Smooth muscle cell (in vitro differentiated cells): Measurements from ENCODE around the gene USP30. TPM values are rescaled to one million over a fixed set of nuclear protein-coding genes. Genes with fewer than 3 reads are reported as not detected.
A peak's percentile ranks its signal among the peaks of the same experiment; 100 is the strongest.
"Not testable (repeated sequence)": the region's sequence is repeated elsewhere in the genome, so short reads cannot be mapped to it uniquely, and the experiment has no call there.

ENCODE experiments used
- DNase-seq: peaks from one replicate; lab custom pipeline; 2025; ENCODE audit not compliant: unreplicated experiment; lab: John Stamatoyannopoulos, UW
- H2AFZ ChIP-seq: fragments of 200-600 bp; sonication (generic); 2 replicates; pipeline ENCODE4 v1.6.0; 2016; ENCODE audit warnings: antibody characterized with exemption, low read depth, mild to moderate bottlenecking
- H3F3A ChIP-seq: fragments of 200-600 bp; sonication (generic); 2 replicates; pipeline ENCODE4 v1.6.0; 2017; ENCODE audit warnings: antibody characterized with exemption, low read depth
- H3K27ac ChIP-seq: fragments of 200-600 bp; sonication (generic); 2 replicates; pipeline ENCODE4 v1.5.1; 2016; ENCODE audit warnings: low read depth, mild to moderate bottlenecking
- H3K27me3 ChIP-seq: fragments of 200-600 bp; sonication (generic); 2 replicates; pipeline ENCODE4 v1.6.1; 2016; ENCODE audit warnings: low read depth, mild to moderate bottlenecking
- H3K36me3 ChIP-seq: fragments of 200-600 bp; sonication (generic); 2 replicates; pipeline ENCODE4 v1.5.1; 2016; ENCODE audit warnings: low read depth
- H3K4me1 ChIP-seq: fragments of 200-600 bp; sonication (generic); 2 replicates; pipeline ENCODE4 v1.5.1; 2016; ENCODE audit warnings: low read depth
- H3K4me2 ChIP-seq: fragments of 200-600 bp; sonication (generic); 2 replicates; pipeline ENCODE4 v1.6.0; 2016; ENCODE audit warnings: mild to moderate bottlenecking
- H3K4me3 ChIP-seq: fragments of 200-600 bp; sonication (generic); 2 replicates; pipeline ENCODE4 v1.5.1; 2016; ENCODE audit warnings: mild to moderate bottlenecking
- H3K79me2 ChIP-seq: fragments of 200-600 bp; sonication (generic); 2 replicates; pipeline ENCODE4 v1.6.0; 2016; ENCODE audit warnings: low read depth, mild to moderate bottlenecking
- H3K9ac ChIP-seq: fragments of 200-600 bp; sonication (generic); 2 replicates; pipeline ENCODE4 v1.6.0; 2016; ENCODE audit warnings: low read depth
- H3K9me3 ChIP-seq: fragments of 200-600 bp; sonication (generic); replicated peaks from 2 replicates; pipeline ENCODE4 v1.5.1; 2016; ENCODE audit warnings: low read depth
- H4K20me1 ChIP-seq: fragments of 200-600 bp; sonication (generic); 2 replicates; pipeline ENCODE4 v1.6.0; 2016; ENCODE audit warnings: low read depth
- CTCF ChIP-seq: fragments of 200-600 bp; sonication (generic); IDR thresholded peaks from 2 replicates; pipeline ENCODE4 v1.5.1; 2017; ENCODE audit warnings: borderline replicate concordance, mild to moderate bottlenecking, antibody characterized with exemption; ENCODE audit not compliant: insufficient read depth, poor library complexity, severe bottlenecking
- WGBS: methylation state at CpG from one replicate; pipeline ENCODE4 v1.1.7; 2016; ENCODE audit warnings: low lambda C conversion rate; 5-methylcytosine and 5-hydroxymethylcytosine counted together
- polyA plus RNA-seq: library from polyadenylated mRNA; unstranded; fragments of >200 nt; fragmentation: Nextera tagmentation; extraction: Ambion mirVana; gene quantifications from 2 replicates; pipeline ENCODE4 v1.2.1, GENCODE V29; 2016
- total RNA-seq: library from RNA; depleted of rRNA; stranded (reverse); fragments of >200 nt; gene quantifications from 2 replicates; pipeline ENCODE4 v1.2.3, GENCODE V29; 2014

Gene USP30
- total and polyA plus RNA-seq, 2 experiments from 2014 or later, result 10.3 to 19.9 TPM

DNA sequence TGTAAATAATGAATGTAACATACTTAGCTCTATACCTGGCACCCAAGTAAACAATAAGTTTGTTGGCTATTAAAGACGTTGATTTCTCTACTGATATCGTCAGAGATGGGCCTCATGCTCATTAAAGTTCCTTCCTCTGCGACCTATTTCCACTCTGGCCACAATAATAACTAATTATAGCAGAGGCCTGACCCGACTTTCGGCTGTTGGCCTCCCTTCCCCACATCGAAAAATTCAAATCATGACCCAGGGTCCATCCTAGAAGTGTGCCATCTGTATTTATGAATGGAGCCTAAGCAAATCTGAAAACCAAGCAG lies 321 bp upstream of the USP30 start:
- peak overlapping the region; percentile 97 for H3K4me3 ChIP-seq
- peak overlapping the region; percentile 93 for H3K4me2 ChIP-seq
- H3K27me3 ChIP-seq, result no peaks in the 10 kb centered on the region
- peaks cover 6% of the 10 kb centered on the region for H3K4me1 ChIP-seq
- no peak for DNase-seq
- TF ChIP-seq CTCF, result no peak
- peak overlapping the region; percentile 99 for H2AFZ ChIP-seq
- H3F3A ChIP-seq, result no peaks in the 10 kb centered on the region
- H3K9ac ChIP-seq, result peak overlapping the region; percentile 87
- H4K20me1 ChIP-seq, result no peaks in the 10 kb centered on the region
- peaks cover 9% of the 10 kb centered on the region for H3K79me2 ChIP-seq
- no peaks in the 10 kb centered on the region for H3K9me3 ChIP-seq
- WGBS, result 40% methylated on average over 6 of the region's 6 CpGs
- no peaks in the 10 kb centered on the region for H3K36me3 ChIP-seq
- no peak overlapping the region for H3K27ac ChIP-seq

DNA sequence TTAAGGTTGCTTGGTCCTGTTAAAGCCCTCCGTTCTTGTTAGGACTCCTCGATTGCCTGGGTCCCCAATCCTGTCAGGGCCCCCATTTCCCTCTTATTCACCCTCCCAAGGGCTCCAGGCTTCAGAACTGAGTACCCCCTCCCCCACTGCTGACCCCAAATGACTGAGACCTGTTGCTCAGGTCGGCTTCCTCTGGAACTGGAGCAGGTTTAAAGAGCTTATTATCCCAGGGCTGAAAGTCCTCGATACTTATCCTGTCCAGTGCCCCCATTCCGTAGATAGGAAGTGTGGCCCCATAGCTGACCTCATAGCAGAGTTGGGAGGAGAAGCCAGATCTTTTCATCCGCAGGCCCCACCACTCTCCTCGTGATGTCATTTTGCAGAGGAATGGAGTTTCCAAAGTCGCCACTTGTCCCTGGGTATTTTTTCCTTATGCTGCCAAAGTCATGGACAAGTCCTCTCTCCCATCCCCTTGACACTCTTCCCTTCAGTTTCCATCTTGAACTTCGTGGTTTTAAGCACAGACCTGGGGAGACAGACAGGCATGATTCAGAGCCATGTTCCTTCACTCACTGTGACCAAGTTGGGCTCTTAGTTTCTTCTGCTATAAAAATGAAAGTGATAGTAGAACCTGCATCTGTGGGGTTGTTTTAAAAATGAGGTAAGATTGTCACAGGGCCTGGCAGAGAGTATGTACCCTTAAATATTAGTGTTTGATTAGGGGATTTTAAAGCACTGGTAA lies 1.2 kb downstream of the USP30 start:
- Histone ChIP-seq H3K9me3 (no peaks in the 10 kb centered on the region), H3K27me3 (no peaks in the 10 kb centered on the region), H3K79me2 (peaks cover 9% of the 10 kb centered on the region), H3F3A (no peaks in the 10 kb centered on the region), H3K4me2 (peak overlapping the region; percentile 93), H3K4me1 (peaks cover 6% of the 10 kb centered on the region), H3K36me3 (peaks cover 3% of the 10 kb centered on the region), H3K4me3 (peak overlapping the region; percentile 97), H4K20me1 (no peaks in the 10 kb centered on the region), H3K9ac (peak overlapping the region; percentile 87), H2AFZ (peak overlapping the region; percentile 99), H3K27ac (no peak overlapping the region)
- no peak for TF ChIP-seq CTCF
- WGBS, result 54% methylated on average over 9 of the region's 9 CpGs
- no peak for DNase-seq

- not testable (repeated sequence) for H3K4me1 ChIP-seq, H3K79me2 ChIP-seq, H3K9ac ChIP-seq, H3K9me3 ChIP-seq, H2AFZ ChIP-seq, H3K27ac ChIP-seq, H3K27me3 ChIP-seq, H3F3A ChIP-seq, DNase-seq, H3K36me3 ChIP-seq, H4K20me1 ChIP-seq
- Histone ChIP-seq H3K4me2 (peak overlapping the region; percentile 93), H3K4me3 (peak overlapping the region; percentile 97)
- WGBS, result 98% methylated on average over 4 of the region's 4 CpGs
Measured at GRCh38 chr12:109054124-109054513, 1.7 kb downstream of the USP30 start.

GRCh38 chr12:109054520-109054919 lies 2.1 kb downstream of the USP30 start:
- H3K4me3 ChIP-seq, result no peak overlapping the region
- no peak overlapping the region for H3K4me2 ChIP-seq
- no peak for DNase-seq
- H3F3A ChIP-seq, result no peaks in the 10 kb centered on the region
- H3K4me1 ChIP-seq, result peaks cover 6% of the 10 kb centered on the region
- no peak overlapping the region for H3K9ac ChIP-seq
- peaks cover 3% of the 10 kb centered on the region for H3K36me3 ChIP-seq
- TF ChIP-seq CTCF, result no peak
- H4K20me1 ChIP-seq, result no peaks in the 10 kb centered on the region
- no peak overlapping the region for H2AFZ ChIP-seq
- H3K27me3 ChIP-seq, result no peaks in the 10 kb centered on the region
- no peaks in the 10 kb centered on the region for H3K9me3 ChIP-seq
- H3K27ac ChIP-seq, result no peak overlapping the region
- H3K79me2 ChIP-seq, result peaks cover 9% of the 10 kb centered on the region
